ENCODE data around the gene CCDC154. TPM values are rescaled to one million over a fixed set of nuclear protein-coding genes. Genes with fewer than 3 reads are reported as not detected.

The CCDC154 gene
- total RNA-seq, 4 donors from 2014 or later = 0.17 to 0.58 (median 0.42) TPM; not detected in 1

DNA sequence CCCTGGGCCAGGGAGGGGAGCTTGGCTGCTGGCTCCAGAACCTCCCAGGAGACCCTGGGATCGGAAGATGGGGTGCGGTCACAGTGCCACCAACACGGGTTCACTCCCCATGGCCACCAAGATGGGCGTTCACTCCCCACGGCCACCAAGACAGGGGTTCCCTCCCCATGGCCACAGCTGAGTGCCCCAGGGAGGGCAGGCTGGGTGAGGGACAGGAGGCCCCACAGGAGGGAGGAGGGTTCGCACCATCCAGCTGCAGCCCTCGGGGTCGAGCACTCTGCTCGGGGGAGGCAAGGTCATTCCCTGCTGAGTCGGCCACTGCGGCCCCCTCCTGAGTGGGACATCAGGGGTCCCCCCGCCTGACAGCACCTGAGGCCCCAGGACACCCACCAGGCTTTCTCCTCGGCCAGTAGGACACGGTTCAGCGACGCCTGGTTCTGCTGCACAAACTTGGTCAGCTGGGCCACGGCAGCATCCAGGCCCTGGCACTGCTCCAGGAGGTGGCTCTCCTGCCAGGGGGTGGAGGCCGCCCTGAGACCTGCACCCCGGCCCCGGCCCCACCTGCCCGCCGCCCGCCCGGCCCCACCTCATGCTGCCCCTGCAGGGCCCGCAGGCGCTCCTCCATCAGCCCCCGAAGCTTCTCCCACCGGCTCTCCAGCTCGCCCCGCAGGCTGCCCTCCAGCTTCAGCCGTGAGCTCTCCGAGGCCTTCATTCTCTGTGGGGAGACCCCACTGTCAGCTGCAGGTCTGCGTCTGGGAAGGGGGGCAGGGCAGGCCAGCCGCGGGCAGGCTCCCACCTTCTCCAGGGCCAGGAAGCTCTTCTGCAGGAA lies 5.9 kb downstream of the CCDC154 start:
- H3K4me3 ChIP-seq = no peak overlapping the region
- H3K27ac ChIP-seq (replicated peaks in 1 of 4) = no peak overlapping the region
- intact Hi-C loops (cut with DNase I) = no loop called here
- no peak for TF ChIP-seq EP300 (IDR thresholded peaks at IDR 0.05)
- TF ChIP-seq POLR2A (IDR thresholded peaks at IDR 0.05; ENCODE audit: low read depth) = no peak
- no peak for TF ChIP-seq POLR2AphosphoS5 (IDR thresholded peaks at IDR 0.05)
- TF ChIP-seq, protein P1, sequence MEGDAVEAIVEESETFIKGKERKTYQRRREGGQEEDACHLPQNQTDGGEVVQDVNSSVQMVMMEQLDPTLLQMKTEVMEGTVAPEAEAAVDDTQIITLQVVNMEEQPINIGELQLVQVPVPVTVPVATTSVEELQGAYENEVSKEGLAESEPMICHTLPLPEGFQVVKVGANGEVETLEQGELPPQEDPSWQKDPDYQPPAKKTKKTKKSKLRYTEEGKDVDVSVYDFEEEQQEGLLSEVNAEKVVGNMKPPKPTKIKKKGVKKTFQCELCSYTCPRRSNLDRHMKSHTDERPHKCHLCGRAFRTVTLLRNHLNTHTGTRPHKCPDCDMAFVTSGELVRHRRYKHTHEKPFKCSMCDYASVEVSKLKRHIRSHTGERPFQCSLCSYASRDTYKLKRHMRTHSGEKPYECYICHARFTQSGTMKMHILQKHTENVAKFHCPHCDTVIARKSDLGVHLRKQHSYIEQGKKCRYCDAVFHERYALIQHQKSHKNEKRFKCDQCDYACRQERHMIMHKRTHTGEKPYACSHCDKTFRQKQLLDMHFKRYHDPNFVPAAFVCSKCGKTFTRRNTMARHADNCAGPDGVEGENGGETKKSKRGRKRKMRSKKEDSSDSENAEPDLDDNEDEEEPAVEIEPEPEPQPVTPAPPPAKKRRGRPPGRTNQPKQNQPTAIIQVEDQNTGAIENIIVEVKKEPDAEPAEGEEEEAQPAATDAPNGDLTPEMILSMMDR (IDR thresholded peaks at IDR 0.05) = no peak
- peaks cover 0 to 16% (median 8%) of the 10 kb centered on the region in 4 donors for H3K36me3 ChIP-seq
- no peak for DNase-seq (ENCODE audit: extremely low spot score)
- peaks cover 0 to 7% (median 0%) of the 10 kb centered on the region in 4 donors for H3K27me3 ChIP-seq
- H3K4me1 ChIP-seq = no peaks in the 10 kb centered on the region
- WGBS = 92% methylated on average over 15 of the region's 35 CpGs
- H3K9me3 ChIP-seq = no peaks in the 10 kb centered on the region

DNA sequence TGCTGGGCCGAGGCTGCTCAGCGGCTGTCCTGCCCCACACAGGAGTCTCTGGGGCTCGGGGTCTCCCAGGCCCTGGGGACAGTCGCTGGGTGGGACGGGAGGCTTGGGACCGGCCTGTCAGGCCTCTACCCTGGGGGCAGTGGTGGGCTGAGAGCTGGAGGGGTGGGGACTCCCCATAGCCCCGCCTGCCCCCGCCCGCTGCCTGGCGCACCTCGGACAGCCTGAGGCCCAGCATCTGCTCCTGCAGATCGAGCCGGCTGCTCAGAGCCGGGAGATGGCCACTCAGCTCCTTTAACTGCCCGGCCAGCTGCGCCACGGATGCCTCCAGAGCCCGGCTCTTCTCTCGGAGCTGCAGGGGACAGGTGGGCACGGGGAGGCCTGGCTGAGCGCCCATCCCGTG lies 6.8 kb downstream of the CCDC154 start:
- 96% methylated on average over 4 of the region's 22 CpGs for whole genome bisulfite sequencing
- H3K27ac ChIP-seq (replicated peaks in 1 of 4) = no peak overlapping the region
- no peaks in the 10 kb centered on the region for H3K9me3 ChIP-seq
- DNase-seq (ENCODE audit: extremely low spot score) = no peak
- no peak overlapping the region for H3K4me3 ChIP-seq
- no peak for TF ChIP-seq EP300 (IDR thresholded peaks at IDR 0.05)
- TF ChIP-seq POLR2AphosphoS5 (IDR thresholded peaks at IDR 0.05) = no peak
- TF ChIP-seq POLR2A (IDR thresholded peaks at IDR 0.05; ENCODE audit: low read depth) = no peak
- TF ChIP-seq, protein P1 (IDR thresholded peaks at IDR 0.05) = no peak
- intact Hi-C loops (cut with DNase I) = no loop called here
- peaks cover 0 to 15% (median 0%) of the 10 kb centered on the region in 4 donors for H3K27me3 ChIP-seq
- H3K36me3 ChIP-seq = peaks cover 0 to 16% (median 8%) of the 10 kb centered on the region in 4 donors
- no peaks in the 10 kb centered on the region for H3K4me1 ChIP-seq

DNA sequence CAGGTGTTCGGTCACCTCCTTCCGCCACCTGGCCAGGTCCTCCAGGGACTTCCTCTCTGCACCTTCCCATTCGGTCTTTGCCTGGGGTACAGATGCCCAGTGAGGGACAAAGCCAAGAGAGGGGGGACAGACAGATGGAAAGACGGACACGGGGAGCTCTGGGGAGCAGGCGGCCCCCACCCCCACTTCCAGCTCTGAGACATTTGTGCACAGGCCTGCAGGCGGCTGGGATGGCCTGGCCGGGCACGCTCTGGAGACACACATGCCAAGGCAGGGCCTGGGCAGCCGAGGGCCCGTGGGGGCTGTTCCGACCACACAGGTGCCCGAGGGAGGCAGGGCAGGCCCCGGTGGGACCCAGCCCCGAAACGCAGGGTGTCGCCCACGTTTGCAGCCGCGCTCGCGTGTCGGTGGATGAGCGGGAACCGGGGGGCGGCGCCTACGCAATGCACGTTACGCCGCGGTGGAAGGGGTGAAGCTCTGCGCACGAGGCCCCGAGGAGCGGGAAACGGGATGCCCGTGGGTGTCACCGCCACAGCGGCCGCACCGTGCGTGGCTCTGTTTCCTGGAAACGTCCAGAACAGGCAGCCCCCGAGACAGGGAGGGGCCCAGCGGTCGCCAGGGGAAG lies 7.5 kb downstream of the CCDC154 start:
- TF ChIP-seq POLR2AphosphoS5 (IDR thresholded peaks at IDR 0.05) = no peak
- no peak for TF ChIP-seq EP300 (IDR thresholded peaks at IDR 0.05)
- TF ChIP-seq, protein P1 (IDR thresholded peaks at IDR 0.05) = no peak
- TF ChIP-seq POLR2A (IDR thresholded peaks at IDR 0.05; ENCODE audit: low read depth) = no peak
- intact Hi-C loops (cut with DNase I) = no loop called here
- no peak overlapping the region for H3K27ac ChIP-seq (replicated peaks in 1 of 4)
- DNase-seq (ENCODE audit: extremely low spot score) = no peak
- no peaks in the 10 kb centered on the region for H3K9me3 ChIP-seq
- no peak overlapping the region for H3K4me3 ChIP-seq
- peaks cover 0 to 23% (median 0%) of the 10 kb centered on the region in 4 donors for H3K27me3 ChIP-seq
- H3K36me3 ChIP-seq = peaks cover 0 to 16% (median 8%) of the 10 kb centered on the region in 4 donors
- WGBS = 88% methylated on average over 20 of the region's 47 CpGs
- no peaks in the 10 kb centered on the region for H3K4me1 ChIP-seq

DNA sequence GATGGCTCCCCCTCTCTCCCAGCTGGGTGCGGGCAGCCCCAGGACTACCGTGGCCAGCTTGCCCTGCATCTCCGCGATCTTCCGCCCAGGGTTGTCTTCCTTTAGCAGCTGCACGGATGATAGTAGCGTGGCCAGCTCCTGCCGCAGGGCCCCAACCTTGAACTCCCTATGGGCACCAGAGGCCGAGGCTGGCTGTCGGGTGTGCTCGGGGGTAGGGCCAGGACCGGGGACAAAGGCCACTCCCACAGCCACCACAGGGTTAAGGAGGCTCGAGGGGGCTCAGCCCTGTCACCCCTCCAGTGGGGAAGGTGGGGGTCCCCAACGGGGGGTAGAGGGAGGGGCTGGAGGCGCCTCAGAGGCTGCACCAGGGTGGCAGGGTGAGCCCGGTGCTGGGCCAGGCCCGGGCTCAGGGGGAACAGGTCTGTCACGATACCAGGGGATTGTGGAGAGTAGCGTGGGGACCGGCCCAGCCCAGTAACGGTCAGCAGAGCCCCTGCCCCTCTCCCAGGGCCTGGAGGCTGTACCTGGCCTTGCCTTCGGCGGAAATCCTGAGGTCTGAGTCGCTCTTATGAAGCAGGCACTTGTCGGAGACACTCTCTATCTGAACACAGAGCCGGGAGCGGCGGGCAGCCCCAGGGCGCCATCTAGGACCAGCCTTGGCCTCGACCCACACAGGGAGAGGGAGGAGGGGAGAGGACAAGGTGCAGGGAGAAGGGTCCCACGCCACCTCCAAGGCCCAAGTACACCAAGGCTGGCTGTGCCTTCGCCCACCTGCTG lies 8.2 kb downstream of the CCDC154 start:
- no peak for DNase-seq (ENCODE audit: extremely low spot score)
- 85% methylated on average over 26 of the region's 32 CpGs for WGBS
- H3K9me3 ChIP-seq = no peaks in the 10 kb centered on the region
- no peak overlapping the region for H3K4me3 ChIP-seq
- H3K27ac ChIP-seq (replicated peaks in 1 of 4) = no peak overlapping the region
- no peaks in the 10 kb centered on the region for H3K4me1 ChIP-seq
- H3K36me3 ChIP-seq = peaks cover 0 to 16% (median 8%) of the 10 kb centered on the region in 4 donors
- TF ChIP-seq, protein P1 (IDR thresholded peaks at IDR 0.05) = no peak
- TF ChIP-seq POLR2AphosphoS5 (IDR thresholded peaks at IDR 0.05) (no peak), EP300 (IDR thresholded peaks at IDR 0.05) (no peak), POLR2A (IDR thresholded peaks at IDR 0.05; ENCODE audit: low read depth) (no peak)
- intact Hi-C loops (cut with DNase I) = no loop called here
- H3K27me3 ChIP-seq = peaks cover 0 to 27% (median 0%) of the 10 kb centered on the region in 4 donors

Measured in esophagus muscularis mucosa (tissue), 4 donors.